Frontal cortex (tissue), 1 donor: ENCODE measurements around the gene RHBG. TPM values are rescaled to one million over a fixed set of nuclear protein-coding genes. Genes with fewer than 3 reads are reported as not detected.

Experiments used
- small RNA-seq: library from RNA; depleted of rRNA; stranded (forward); fragments of <200 nt; gene quantifications from one replicate; pipeline ENCODE3, GENCODE V24; 2014
- total RNA-seq: library from RNA; depleted of rRNA; stranded (reverse); fragments of >200 nt; gene quantifications from one replicate; pipeline ENCODE4 v1.2.3, GENCODE V29; 2014

The RHBG gene
- total RNA-seq, 1 donor from 2014 or later: not detected

Small RNA genes lying within 50 kb of the gene (small RNA-seq; reads per million reads assigned to genes)
- 0.66 reads per million, percentile 51 among the genes with 10 or more reads in this experiment for gene MIR9-1

Other genes starting within 250 kb of the RHBG start
- 22.0 TPM for gene SEMA4A, start 215.6 kb upstream of the RHBG start, total RNA-seq
- 8.6 TPM for gene SLC25A44, start 175.1 kb upstream of the RHBG start, total RNA-seq
- 26.5 TPM for gene PMF1, start 156.2 kb upstream of the RHBG start, total RNA-seq
- not detected for gene BGLAP, start 127.0 kb upstream of the RHBG start, total RNA-seq
- gene PAQR6, start 121.2 kb upstream of the RHBG start, total RNA-seq: 7.7 TPM
- gene SMG5, start 86.4 kb upstream of the RHBG start, total RNA-seq: 27.3 TPM
- gene TMEM79, start 84.9 kb upstream of the RHBG start, total RNA-seq: 0.41 TPM
- 7.3 TPM for gene GLMP, start 73.5 kb upstream of the RHBG start, total RNA-seq
- gene VHLL, start 69.9 kb upstream of the RHBG start, total RNA-seq: 0.82 TPM
- gene CCT3, start 30.9 kb upstream of the RHBG start, total RNA-seq: 355 TPM
- gene TSACC, start 30.7 kb upstream of the RHBG start, total RNA-seq: not detected
- gene MEF2D, start 131.6 kb downstream of the RHBG start, total RNA-seq: 4.9 TPM
- gene IQGAP3, start 203.4 kb downstream of the RHBG start, total RNA-seq: 1.2 TPM
- gene TTC24, start 210.5 kb downstream of the RHBG start, total RNA-seq: not detected
- gene NAXE, start 222.6 kb downstream of the RHBG start, total RNA-seq: 34.6 TPM
- gene GPATCH4, start 232.3 kb downstream of the RHBG start, total RNA-seq: 5.7 TPM